ENCODE results near the gene NSUN2. TPM values are rescaled to one million over a fixed set of nuclear protein-coding genes. Genes with fewer than 3 reads are reported as not detected.

NSUN2 gene
- total RNA-seq, 2 experiments from 2014 or later, result 48.3 to 50.8 TPM

- ATAC-seq (ENCODE audit: poor library complexity) (no peak), DNase-seq (no peak)
- CTCF ChIA-PET, result no interaction called here
- H3K9me3 Mint-ChIP-seq, result no peaks in the 10 kb centered on the region
- Histone ChIP-seq H3K4me1 (ENCODE audit: insufficient read depth, low read length) (no peaks in the 10 kb centered on the region), H3K9me3 (ENCODE audit: control insufficient read depth in 1 of 2, insufficient read depth in 1 of 2, low read length in 2 of 2) (no peaks in the 10 kb centered on the region), H3K27me3 (ENCODE audit: control insufficient read depth in 1 of 2, insufficient read depth in 2 of 2, low read length in 2 of 2) (no peaks in the 10 kb centered on the region), H3K4me3 (ENCODE audit: low read length) (no peak overlapping the region), H3K36me3 (ENCODE audit: insufficient read depth, low read length) (no peaks in the 10 kb centered on the region), H3K27ac (ENCODE audit: low read depth in 1 of 2, low read length in 2 of 2) (no peak overlapping the region)
- H3K27ac Mint-ChIP-seq, result no peak overlapping the region
- H3K4me3 Mint-ChIP-seq, result no peak overlapping the region
- peaks cover 16% of the 10 kb centered on the region for H3K36me3 Mint-ChIP-seq (ENCODE audit: low read depth)
- no peaks in the 10 kb centered on the region for H3K4me1 Mint-ChIP-seq (ENCODE audit: low read depth)
- POLR2A ChIA-PET, result no interaction called here
- H3K27me3 Mint-ChIP-seq, result no peaks in the 10 kb centered on the region
- intact Hi-C loops (cut with DNase I, micrococcal nuclease), result no loop called here
- TF ChIP-seq CTCF (IDR thresholded peaks at IDR 0.05), result no peak
These were observed 33.9 kb upstream of the NSUN2 start for GRCh38 chr5:6666762-6667161.

GRCh38 chr5:6660688-6661087 lies 27.8 kb upstream of the NSUN2 start:
- TF ChIP-seq CTCF (IDR thresholded peaks at IDR 0.05), result no peak
- Histone ChIP-seq H3K4me1 (ENCODE audit: insufficient read depth, low read length) (no peaks in the 10 kb centered on the region), H3K27me3 (ENCODE audit: control insufficient read depth in 1 of 2, insufficient read depth in 2 of 2, low read length in 2 of 2) (no peaks in the 10 kb centered on the region), H3K36me3 (ENCODE audit: insufficient read depth, low read length) (peaks cover 16% of the 10 kb centered on the region), H3K27ac (ENCODE audit: low read depth in 1 of 2, low read length in 2 of 2) (no peak overlapping the region), H3K9me3 (ENCODE audit: control insufficient read depth in 1 of 2, insufficient read depth in 1 of 2, low read length in 2 of 2) (peaks cover 7 to 12% of the 10 kb centered on the region in 2 experiments), H3K4me3 (ENCODE audit: low read length) (no peak overlapping the region)
- no peak for DNase-seq
- H3K4me1 Mint-ChIP-seq (ENCODE audit: low read depth), result no peaks in the 10 kb centered on the region
- H3K9me3 Mint-ChIP-seq, result peaks cover 3% of the 10 kb centered on the region
- ChIA-PET POLR2A (no interaction called here), CTCF (no interaction called here)
- ATAC-seq (ENCODE audit: poor library complexity), result no peak
- intact Hi-C loops (cut with DNase I, micrococcal nuclease), result no loop called here
- no peaks in the 10 kb centered on the region for H3K27me3 Mint-ChIP-seq
- no peak overlapping the region for H3K27ac Mint-ChIP-seq
- no peak overlapping the region for H3K4me3 Mint-ChIP-seq
- peaks cover 31% of the 10 kb centered on the region for H3K36me3 Mint-ChIP-seq (ENCODE audit: low read depth)

- Histone ChIP-seq H3K27ac (ENCODE audit: low read depth in 1 of 2, low read length in 2 of 2) (no peak overlapping the region), H3K4me1 (ENCODE audit: insufficient read depth, low read length) (no peaks in the 10 kb centered on the region), H3K36me3 (ENCODE audit: insufficient read depth, low read length) (peaks cover 16% of the 10 kb centered on the region), H3K9me3 (ENCODE audit: control insufficient read depth in 1 of 2, insufficient read depth in 1 of 2, low read length in 2 of 2) (peaks cover 7 to 12% of the 10 kb centered on the region in 2 experiments), H3K4me3 (ENCODE audit: low read length) (no peak overlapping the region), H3K27me3 (ENCODE audit: control insufficient read depth in 1 of 2, insufficient read depth in 2 of 2, low read length in 2 of 2) (no peaks in the 10 kb centered on the region)
- intact Hi-C loops (cut with DNase I, micrococcal nuclease), result no loop called here
- H3K4me1 Mint-ChIP-seq (ENCODE audit: low read depth), result no peaks in the 10 kb centered on the region
- H3K36me3 Mint-ChIP-seq (ENCODE audit: low read depth), result peaks cover 36% of the 10 kb centered on the region
- no peak for TF ChIP-seq CTCF (IDR thresholded peaks at IDR 0.05)
- CTCF ChIA-PET, result no interaction called here
- peak in 1 of 14 experiments; percentile 9 for DNase-seq
- H3K27ac Mint-ChIP-seq, result no peak overlapping the region
- peaks cover 8% of the 10 kb centered on the region for H3K9me3 Mint-ChIP-seq
- POLR2A ChIA-PET, result no interaction called here
- H3K4me3 Mint-ChIP-seq, result no peak overlapping the region
- no peaks in the 10 kb centered on the region for H3K27me3 Mint-ChIP-seq
- ATAC-seq (ENCODE audit: poor library complexity), result no peak
These were observed 27.3 kb upstream of the NSUN2 start for GRCh38 chr5:6659941-6660684.

All from CD4-positive, alpha-beta T cell (primary cell).